Activated CD4-positive, alpha-beta T cell treated with anti-CD3 and anti-CD28 coated beads for 4 hours (primary cell): ENCODE data around the gene PTK7.
"Not testable (repeated sequence)": the region's sequence is repeated elsewhere in the genome, so short reads cannot be mapped to it uniquely, and the experiment has no call there.

Experiments used
- DNase-seq, 2 donors: peaks; one replicate each; pipeline ENCODE4 v3.0.0-alpha.2; 2020

PTK7 gene

GRCh38 chr6:43054206-43054943 is 21.7 kb upstream of the PTK7 start:
- no peak for DNase-seq

GRCh38 chr6:43055966-43056365 is 20.1 kb upstream of the PTK7 start:
- no peak for DNase-seq

- DNase-seq = no peak
Observed at GRCh38 chr6:43058531-43058930, 17.6 kb upstream of the PTK7 start.

GRCh38 chr6:43059168-43060033 is 16.7 kb upstream of the PTK7 start, which contains the start of the genes KLC4 and MRPL2:
Gene KLC4, plus strand, starts transcription at chr6:43059631. Its CDS starts 1,705 bp downstream, at chr6:43061336.
Gene MRPL2, minus strand, starts transcription at chr6:43059434. Its CDS starts 53 bp downstream, at chr6:43059381.
- peak; percentile 97 to 98 for DNase-seq

GRCh38 chr6:43060034-43060754 is 15.9 kb upstream of the PTK7 start:
- no peak for DNase-seq

GRCh38 chr6:43060755-43061633 is 15.1 kb upstream of the PTK7 start:
- no peak for DNase-seq

GRCh38 chr6:43061861-43062260 is 14.3 kb upstream of the PTK7 start:
- DNase-seq = no peak

- no peak for DNase-seq
Observed at GRCh38 chr6:43062818-43063217, 13.3 kb upstream of the PTK7 start.

- DNase-seq = no peak
Observed at GRCh38 chr6:43070028-43070632, 6.0 kb upstream of the PTK7 start.

- no peak for DNase-seq
Observed at GRCh38 chr6:43074847-43075669, 1.1 kb upstream of the PTK7 start.

- DNase-seq = no peak
Observed at GRCh38 chr6:43076464-43077332, 584 bp downstream of the PTK7 start.

GRCh38 chr6:43077333-43077809 is 1.3 kb downstream of the PTK7 start:
- DNase-seq = no peak

- no peak for DNase-seq
Observed at GRCh38 chr6:43077981-43078511, 1.9 kb downstream of the PTK7 start.

- no peak for DNase-seq
Observed at GRCh38 chr6:43078691-43079090, 2.6 kb downstream of the PTK7 start.

- DNase-seq = no peak
Observed at GRCh38 chr6:43081043-43081442, 4.9 kb downstream of the PTK7 start.

- not testable (repeated sequence) for DNase-seq
Observed at GRCh38 chr6:43081922-43082321, 5.8 kb downstream of the PTK7 start.

GRCh38 chr6:43082806-43083655 is 6.9 kb downstream of the PTK7 start:
- DNase-seq = no peak

- no peak for DNase-seq
Observed at GRCh38 chr6:43086022-43086658, 10.0 kb downstream of the PTK7 start.
